ENCODE results near the gene PIAS1.
A peak's percentile ranks its signal among the peaks of the same experiment; 100 is the strongest.

Gene PIAS1

GRCh38 chr15:68152342-68152741, 98.2 kb downstream of the PIAS1 start:
- no peak for TF ChIP-seq CTCF (IDR thresholded peaks at IDR 0.05; ENCODE audit: insufficient read depth, low read length, poor library complexity, severe bottlenecking)
- Histone ChIP-seq H3K36me3 (ENCODE audit: control insufficient read depth, insufficient read depth, low read length) (no peaks in the 10 kb centered on the region; the same call in none of the 2 replicates), H3K4me3 (replicated peaks; ENCODE audit: low read depth, low read length) (no peak overlapping the region), H3K27me3 (replicated peaks; ENCODE audit: control insufficient read depth, insufficient read depth, low read length) (no peaks in the 10 kb centered on the region)
- DNase-seq (ENCODE audit: extremely low read depth, insufficient read length): no peak

- DNase-seq (ENCODE audit: extremely low read depth, insufficient read length): no peak
Observed at GRCh38 chr15:68154923-68155559, 100.9 kb downstream of the PIAS1 start.

GRCh38 chr15:68157074-68157473, 103.0 kb downstream of the PIAS1 start:
- H3K4me3 ChIP-seq (replicated peaks; ENCODE audit: low read depth, low read length): no peak overlapping the region
- H3K36me3 ChIP-seq (ENCODE audit: control insufficient read depth, insufficient read depth, low read length): peaks cover 2% of the 10 kb centered on the region
- H3K27me3 ChIP-seq (replicated peaks; ENCODE audit: control insufficient read depth, insufficient read depth, low read length): no peaks in the 10 kb centered on the region
- no peak for DNase-seq (ENCODE audit: extremely low read depth, insufficient read length)
- TF ChIP-seq CTCF (IDR thresholded peaks at IDR 0.05; ENCODE audit: insufficient read depth, low read length, poor library complexity, severe bottlenecking): no peak

More at GRCh38 chr15:68154923-68155559, 100.9 kb downstream of the PIAS1 start:
- no peaks in the 10 kb centered on the region; the same call in none of the 2 replicates for H3K36me3 ChIP-seq (ENCODE audit: control insufficient read depth, insufficient read depth, low read length)
- no peak overlapping the region for H3K4me3 ChIP-seq (replicated peaks; ENCODE audit: low read depth, low read length)
- peak; percentile 64 for TF ChIP-seq CTCF (IDR thresholded peaks at IDR 0.05; ENCODE audit: insufficient read depth, low read length, poor library complexity, severe bottlenecking)
- H3K27me3 ChIP-seq (replicated peaks; ENCODE audit: control insufficient read depth, insufficient read depth, low read length): no peaks in the 10 kb centered on the region

GRCh38 chr15:68158046-68158628, 104.0 kb downstream of the PIAS1 start:
- Histone ChIP-seq H3K4me3 (replicated peaks; ENCODE audit: low read depth, low read length) (no peak overlapping the region), H3K36me3 (ENCODE audit: control insufficient read depth, insufficient read depth, low read length) (peaks cover 5% of the 10 kb centered on the region), H3K27me3 (replicated peaks; ENCODE audit: control insufficient read depth, insufficient read depth, low read length) (no peaks in the 10 kb centered on the region)
- DNase-seq (ENCODE audit: extremely low read depth, insufficient read length): no peak
- no peak for TF ChIP-seq CTCF (IDR thresholded peaks at IDR 0.05; ENCODE audit: insufficient read depth, low read length, poor library complexity, severe bottlenecking)

- no peak for TF ChIP-seq CTCF (IDR thresholded peaks at IDR 0.05; ENCODE audit: insufficient read depth, low read length, poor library complexity, severe bottlenecking)
- Histone ChIP-seq H3K27me3 (replicated peaks; ENCODE audit: control insufficient read depth, insufficient read depth, low read length) (no peaks in the 10 kb centered on the region), H3K4me3 (replicated peaks; ENCODE audit: low read depth, low read length) (no peak overlapping the region), H3K36me3 (ENCODE audit: control insufficient read depth, insufficient read depth, low read length) (peaks cover 5% of the 10 kb centered on the region; the same call in 1 of the 2 replicates)
- DNase-seq (ENCODE audit: extremely low read depth, insufficient read length): no peak
Observed at GRCh38 chr15:68163191-68163590, 109.1 kb downstream of the PIAS1 start.
